WTC11 (cell line): ENCODE measurements around the gene WNT10A. TPM values are rescaled to one million over a fixed set of nuclear protein-coding genes. Genes with fewer than 3 reads are reported as not detected.

Source experiments
- ATAC-seq: fragments of 200-7000 bp; cut with Tn5 transposase; 2 replicates; pipeline ENCODE4 v1.10.0; 2021; ENCODE audit warnings: mild to moderate bottlenecking, moderate library complexity
- CTCF ChIA-PET: fragments of 300-600 bp; sonication (Branson Sonifier 250); formaldehyde crosslinking; loops from one replicate; lab custom pipeline; 2021; ENCODE audit warnings: antibody characterized with exemption; lab: Charles Lee
- POLR2A ChIA-PET: fragments of 350-600 bp; sonication (Branson Sonifier 250); formaldehyde crosslinking; loops from one replicate; lab custom pipeline; 2021; ENCODE audit warnings: antibody characterized with exemption; lab: Charles Lee
- DNase-seq: peaks from one replicate; pipeline ENCODE4 v3.0.0; 2021; ENCODE audit warnings: low spot score
- H3K27ac Mint-ChIP-seq: 2 replicates; pipeline ENCODE4 v1.8.0; 2021; ENCODE audit warnings: mixed read lengths
- H3K27me3 Mint-ChIP-seq: 2 replicates; pipeline ENCODE4 v1.8.0; 2021; ENCODE audit warnings: low read depth, mild to moderate bottlenecking, moderate library complexity, mixed read lengths
- H3K36me3 Mint-ChIP-seq: 2 replicates; pipeline ENCODE4 v1.8.0; 2021; ENCODE audit warnings: mixed read lengths
- H3K4me1 Mint-ChIP-seq: 2 replicates; pipeline ENCODE4 v1.8.0; 2022; ENCODE audit warnings: mixed read lengths
- H3K4me3 Mint-ChIP-seq: 2 replicates; pipeline ENCODE4 v1.8.0; 2021; ENCODE audit warnings: mild to moderate bottlenecking, moderate library complexity, mixed read lengths
- H3K9me3 Mint-ChIP-seq: 2 replicates; pipeline ENCODE4 v1.8.0; 2021; ENCODE audit warnings: mixed read lengths
- CREM ChIP-seq: sonication (generic); formaldehyde crosslinking; IDR thresholded peaks from 2 replicates; pipeline ENCODE4 v1.8.1; 2022; ENCODE audit warnings: mild to moderate bottlenecking, missing genetic modification reagents, moderate library complexity
- ESRRA ChIP-seq: sonication (generic); formaldehyde crosslinking; IDR thresholded peaks from 2 replicates; pipeline ENCODE4 v1.8.1; 2022; ENCODE audit warnings: mild to moderate bottlenecking, missing genetic modification reagents, borderline replicate concordance
- ETV6 ChIP-seq: sonication (generic); formaldehyde crosslinking; IDR thresholded peaks from 2 replicates; pipeline ENCODE4 v1.8.1; 2022; ENCODE audit warnings: mild to moderate bottlenecking, missing genetic modification reagents
- FOXK1 ChIP-seq: sonication (generic); formaldehyde crosslinking; IDR thresholded peaks from 2 replicates; pipeline ENCODE4 v1.8.0; 2022; ENCODE audit warnings: mild to moderate bottlenecking, moderate library complexity, missing genetic modification reagents
- KAT7 ChIP-seq: sonication (generic); formaldehyde crosslinking; IDR thresholded peaks from 2 replicates; pipeline ENCODE4 v1.8.1; 2023; ENCODE audit warnings: missing genetic modification reagents, mild to moderate bottlenecking, borderline replicate concordance
- NFE2L1 ChIP-seq: sonication (generic); formaldehyde crosslinking; IDR thresholded peaks from 2 replicates; pipeline ENCODE4 v1.8.1; 2023; ENCODE audit warnings: missing genetic modification reagents
- NR3C1 ChIP-seq: sonication (generic); formaldehyde crosslinking; conservative IDR thresholded peaks from 2 replicates; pipeline ENCODE4 v1.8.1; 2023; ENCODE audit warnings: low read depth, mild to moderate bottlenecking, missing genetic modification reagents
- OVOL2 ChIP-seq: fragments of 250-450 bp; sonication (Bioruptor Pico); IDR thresholded peaks from 2 replicates; pipeline ENCODE4 v1.9.0; 2021; ENCODE audit warnings: mild to moderate bottlenecking, borderline replicate concordance
- RELA ChIP-seq: sonication (generic); formaldehyde crosslinking; IDR thresholded peaks from 2 replicates; pipeline ENCODE4 v1.8.1; 2022; ENCODE audit warnings: missing genetic modification reagents, mild to moderate bottlenecking, borderline replicate concordance
- RORB ChIP-seq: fragments of 250-450 bp; sonication (Bioruptor Pico); IDR thresholded peaks from 2 replicates; pipeline ENCODE4 v1.9.0; 2021; ENCODE audit warnings: mild to moderate bottlenecking
- SMAD4 ChIP-seq: sonication (generic); formaldehyde crosslinking; IDR thresholded peaks from 2 replicates; pipeline ENCODE4 v1.8.0; 2022; ENCODE audit warnings: mild to moderate bottlenecking, missing genetic modification reagents
- SOX15 ChIP-seq: fragments of 250-450 bp; sonication (Bioruptor Pico); IDR thresholded peaks from 2 replicates; pipeline ENCODE4 v1.9.0; 2021; ENCODE audit warnings: mild to moderate bottlenecking
- TEAD4 ChIP-seq: sonication (generic); formaldehyde crosslinking; IDR thresholded peaks from 2 replicates; pipeline ENCODE4 v1.8.0; 2022; ENCODE audit warnings: mild to moderate bottlenecking, missing genetic modification reagents
- ZNF121 ChIP-seq: sonication (generic); formaldehyde crosslinking; IDR thresholded peaks from 2 replicates; pipeline ENCODE4 v1.8.0; 2023; ENCODE audit warnings: missing genetic modification reagents
- ZNF138 ChIP-seq: sonication (generic); formaldehyde crosslinking; conservative IDR thresholded peaks from 2 replicates; pipeline ENCODE4 v1.8.1; 2022; ENCODE audit warnings: mild to moderate bottlenecking, moderate library complexity, missing genetic modification reagents
- ZNF263 ChIP-seq: sonication (generic); formaldehyde crosslinking; IDR thresholded peaks from 2 replicates; pipeline ENCODE4 v1.8.1; 2022; ENCODE audit warnings: low read depth, mild to moderate bottlenecking, moderate library complexity, missing genetic modification reagents
- ZNF671 ChIP-seq: fragments of 250-450 bp; sonication (Bioruptor Pico); IDR thresholded peaks from 2 replicates; pipeline ENCODE4 v1.8.0; 2021; ENCODE audit warnings: mild to moderate bottlenecking
- total RNA-seq: library from RNA; stranded (reverse); gene quantifications from 3 replicates; pipeline ENCODE4 v1.2.3, GENCODE V29; 2021
- TF ChIP-seq, protein P1 (sequence below): sonication (generic); formaldehyde crosslinking; IDR thresholded peaks from 2 replicates; pipeline ENCODE4 v1.8.1; 2022; ENCODE audit warnings: mild to moderate bottlenecking, moderate library complexity, missing genetic modification reagents
- TF ChIP-seq, protein P2 (sequence below): sonication (generic); formaldehyde crosslinking; IDR thresholded peaks from 2 replicates; pipeline ENCODE4 v1.8.1; 2023; ENCODE audit warnings: mild to moderate bottlenecking, missing genetic modification reagents, moderate library complexity
- TF ChIP-seq, protein P3 (sequence below): sonication (generic); formaldehyde crosslinking; IDR thresholded peaks from 2 replicates; pipeline ENCODE4 v1.8.0; 2023; ENCODE audit warnings: missing genetic modification reagents
- TF ChIP-seq, protein P4 (sequence below): sonication (generic); formaldehyde crosslinking; IDR thresholded peaks from 2 replicates; pipeline ENCODE4 v1.8.1; 2022; ENCODE audit warnings: mild to moderate bottlenecking, missing genetic modification reagents, moderate library complexity, borderline replicate concordance
- TF ChIP-seq, protein P5 (sequence below): sonication (generic); formaldehyde crosslinking; conservative IDR thresholded peaks from 2 replicates; pipeline ENCODE4 v1.8.1; 2022; ENCODE audit warnings: mild to moderate bottlenecking, missing genetic modification reagents
- TF ChIP-seq, protein P6 (sequence below): fragments of 250-450 bp; sonication (Bioruptor Pico); IDR thresholded peaks from 2 replicates; pipeline ENCODE4 v1.9.0; 2021; ENCODE audit warnings: moderate library complexity, mild to moderate bottlenecking, inconsistent platforms, borderline replicate concordance
- TF ChIP-seq, protein P7 (sequence below): sonication (generic); formaldehyde crosslinking; IDR thresholded peaks from 2 replicates; pipeline ENCODE4 v1.8.1; 2023; ENCODE audit warnings: mild to moderate bottlenecking, missing genetic modification reagents

The WNT10A gene
- total RNA-seq, 1 experiment from 2014 or later: not detected

DNA sequence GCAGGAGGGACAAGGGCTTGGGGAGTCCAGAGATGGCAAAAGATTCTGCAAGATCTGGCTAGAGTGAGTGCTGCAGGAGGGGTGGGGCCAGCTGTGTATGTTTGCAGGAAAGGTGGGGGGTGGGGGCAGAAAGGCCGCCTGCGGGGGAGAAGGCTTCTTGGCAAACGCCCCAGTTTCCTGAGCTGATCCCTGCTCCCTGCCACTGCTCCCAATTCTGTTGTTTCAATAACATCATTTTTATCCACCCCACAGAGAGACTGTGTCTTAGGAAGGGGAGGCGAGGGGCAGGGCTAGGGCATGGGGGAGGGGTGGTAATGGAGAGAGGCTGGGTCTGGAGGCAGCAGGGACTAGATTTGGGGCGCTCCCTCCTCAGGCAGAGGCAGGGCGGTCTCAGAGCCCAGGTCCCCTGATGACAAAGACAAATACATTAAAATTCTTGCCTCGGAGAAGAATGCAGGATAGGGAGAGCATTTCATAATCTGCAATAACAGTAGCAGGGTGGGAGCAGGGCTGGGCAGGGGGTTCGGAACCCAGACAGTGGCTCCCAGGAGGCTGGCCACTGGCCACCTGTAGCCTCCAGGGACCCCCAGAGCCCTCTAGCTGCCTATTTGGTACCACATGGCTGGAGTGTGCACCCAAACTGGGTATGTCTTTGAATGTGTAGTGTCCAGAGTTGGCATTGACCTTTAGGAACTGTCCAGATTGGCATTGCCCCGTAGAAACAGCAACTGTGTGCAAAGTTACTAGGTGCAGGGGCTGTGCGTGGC is 23.1 kb upstream of the WNT10A start:
- H3K27ac Mint-ChIP-seq: no peak overlapping the region
- peaks cover 97% of the 10 kb centered on the region for H3K27me3 Mint-ChIP-seq
- peaks cover 62% of the 10 kb centered on the region for H3K4me1 Mint-ChIP-seq
- no peak for ATAC-seq
- H3K4me3 Mint-ChIP-seq: no peak overlapping the region
- TF ChIP-seq CREM: no peak
- TF ChIP-seq SOX15 (CRISPR knock-in tag): no peak
- no peak for TF ChIP-seq ETV6 (CRISPR knock-in tag)
- no peak for TF ChIP-seq ZNF121
- TF ChIP-seq, protein P1, sequence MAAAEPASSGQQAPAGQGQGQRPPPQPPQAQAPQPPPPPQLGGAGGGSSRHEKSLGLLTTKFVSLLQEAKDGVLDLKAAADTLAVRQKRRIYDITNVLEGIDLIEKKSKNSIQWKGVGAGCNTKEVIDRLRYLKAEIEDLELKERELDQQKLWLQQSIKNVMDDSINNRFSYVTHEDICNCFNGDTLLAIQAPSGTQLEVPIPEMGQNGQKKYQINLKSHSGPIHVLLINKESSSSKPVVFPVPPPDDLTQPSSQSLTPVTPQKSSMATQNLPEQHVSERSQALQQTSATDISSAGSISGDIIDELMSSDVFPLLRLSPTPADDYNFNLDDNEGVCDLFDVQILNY: no peak
- TF ChIP-seq, protein P2, sequence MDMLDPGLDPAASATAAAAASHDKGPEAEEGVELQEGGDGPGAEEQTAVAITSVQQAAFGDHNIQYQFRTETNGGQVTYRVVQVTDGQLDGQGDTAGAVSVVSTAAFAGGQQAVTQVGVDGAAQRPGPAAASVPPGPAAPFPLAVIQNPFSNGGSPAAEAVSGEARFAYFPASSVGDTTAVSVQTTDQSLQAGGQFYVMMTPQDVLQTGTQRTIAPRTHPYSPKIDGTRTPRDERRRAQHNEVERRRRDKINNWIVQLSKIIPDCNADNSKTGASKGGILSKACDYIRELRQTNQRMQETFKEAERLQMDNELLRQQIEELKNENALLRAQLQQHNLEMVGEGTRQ (CRISPR knock-in tag): no peak
- TF ChIP-seq, protein P3, sequence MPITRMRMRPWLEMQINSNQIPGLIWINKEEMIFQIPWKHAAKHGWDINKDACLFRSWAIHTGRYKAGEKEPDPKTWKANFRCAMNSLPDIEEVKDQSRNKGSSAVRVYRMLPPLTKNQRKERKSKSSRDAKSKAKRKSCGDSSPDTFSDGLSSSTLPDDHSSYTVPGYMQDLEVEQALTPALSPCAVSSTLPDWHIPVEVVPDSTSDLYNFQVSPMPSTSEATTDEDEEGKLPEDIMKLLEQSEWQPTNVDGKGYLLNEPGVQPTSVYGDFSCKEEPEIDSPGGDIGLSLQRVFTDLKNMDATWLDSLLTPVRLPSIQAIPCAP (CRISPR knock-in tag): no peak
- CTCF ChIA-PET: interaction anchor here (0.7 to 4.8 kb wide), 7 partner anchors 10 to 172 kb away, joined by 3 to 39 read pairs (median 4); no protein-coding TSS in a partner anchor
- no peak for DNase-seq
- H3K9me3 Mint-ChIP-seq: no peaks in the 10 kb centered on the region
- no peaks in the 10 kb centered on the region for H3K36me3 Mint-ChIP-seq
- POLR2A ChIA-PET: interaction anchor here (1.0 kb wide), 1 partner anchor 13 kb away, joined by 3 read pairs; no protein-coding TSS in a partner anchor

DNA sequence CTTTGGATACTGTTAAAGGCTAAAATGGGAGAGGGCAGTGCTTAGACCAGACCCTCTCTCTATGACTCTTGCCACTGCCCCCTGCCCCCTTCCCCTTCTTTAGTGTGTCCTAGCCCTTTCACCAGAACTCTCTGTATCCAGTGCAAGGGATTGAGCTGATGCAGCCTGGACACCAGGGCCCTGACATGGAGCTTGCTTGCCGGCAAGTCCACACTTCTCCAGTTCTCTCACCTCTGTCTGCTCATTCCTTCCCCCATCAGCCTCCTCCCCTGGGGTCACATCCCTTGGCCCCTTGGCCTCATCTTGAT is 22.6 kb upstream of the WNT10A start:
- Mint-ChIP-seq H3K36me3 (no peaks in the 10 kb centered on the region), H3K4me3 (no peak overlapping the region), H3K27ac (no peak overlapping the region), H3K4me1 (peaks cover 60% of the 10 kb centered on the region), H3K27me3 (peaks cover 97% of the 10 kb centered on the region), H3K9me3 (no peaks in the 10 kb centered on the region)
- no peak for DNase-seq
- TF ChIP-seq ZNF138 (CRISPR knock-in tag) (no peak), ESRRA (CRISPR knock-in tag) (no peak), ZNF671 (CRISPR knock-in tag) (no peak), KAT7 (CRISPR knock-in tag) (no peak)
- CTCF ChIA-PET: interaction anchor here (1.0 to 4.8 kb wide), 5 partner anchors 11 to 172 kb away, joined by 3 to 39 read pairs (median 4); no protein-coding TSS in a partner anchor
- ATAC-seq: no peak
- POLR2A ChIA-PET: no interaction called here

DNA sequence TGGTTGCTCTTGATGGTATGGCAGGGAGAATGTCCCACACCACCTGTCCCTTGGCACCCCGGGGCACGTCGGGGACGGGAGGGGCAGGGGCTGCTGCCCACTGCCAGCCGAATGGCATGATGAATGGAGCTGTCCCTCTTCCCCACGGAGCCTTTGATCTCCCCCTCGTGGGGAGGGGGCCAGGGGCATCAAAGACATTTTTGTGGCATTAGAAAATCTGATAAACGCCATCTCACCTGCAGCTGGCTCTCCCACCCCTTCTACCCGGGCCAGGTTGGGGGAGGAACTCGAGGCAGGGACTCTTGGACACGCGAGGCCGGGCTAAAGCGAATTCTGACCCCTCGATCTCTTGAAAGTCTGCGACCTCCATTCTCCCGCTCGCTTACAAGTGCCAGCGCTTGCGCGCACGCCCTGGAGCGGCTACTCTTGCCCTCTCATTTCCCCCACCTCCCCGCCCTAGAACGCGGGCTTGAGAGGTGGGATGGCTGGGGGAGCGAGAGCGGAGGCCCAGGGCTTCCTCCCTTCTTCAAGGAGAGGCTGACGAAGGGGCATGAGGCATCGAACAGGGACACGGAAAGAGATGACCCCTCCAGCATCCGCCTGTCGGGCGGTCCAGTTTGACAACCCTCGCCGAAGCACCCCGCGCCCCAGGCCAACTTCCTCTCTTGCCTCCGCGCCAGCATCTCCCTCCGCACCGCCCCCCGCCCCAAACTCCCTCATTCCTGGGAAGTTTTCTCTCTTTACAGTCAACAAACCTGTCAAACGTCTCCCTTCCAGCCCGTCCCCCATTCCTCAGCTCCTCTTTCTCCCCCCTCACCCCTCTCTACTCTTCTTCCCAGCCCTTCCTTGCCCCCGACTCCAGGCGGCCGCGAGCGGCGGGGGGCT is 21.7 kb upstream of the WNT10A start:
- DNase-seq: peak; percentile 63
- no peak overlapping the region for H3K27ac Mint-ChIP-seq
- ChIA-PET POLR2A (interaction anchor here (0.7 kb wide), 1 partner anchor 39 kb away, joined by 3 read pairs; no protein-coding TSS in a partner anchor), CTCF (interaction anchor here (1.0 to 4.8 kb wide), 6 partner anchors 12 to 171 kb away, joined by 3 to 57 read pairs (median 4); no protein-coding TSS in a partner anchor)
- peaks cover 97% of the 10 kb centered on the region for H3K27me3 Mint-ChIP-seq
- no peaks in the 10 kb centered on the region for H3K36me3 Mint-ChIP-seq
- H3K4me1 Mint-ChIP-seq: peaks cover 54% of the 10 kb centered on the region
- peak overlapping the region; percentile 68 for H3K4me3 Mint-ChIP-seq
- H3K9me3 Mint-ChIP-seq: no peaks in the 10 kb centered on the region
- ATAC-seq: no peak
- TF ChIP-seq SMAD4 (CRISPR knock-in tag) (no peak), TEAD4 (no peak), CREM (no peak), RORB (CRISPR knock-in tag) (no peak), NR3C1 (CRISPR knock-in tag) (no peak), ZNF138 (CRISPR knock-in tag) (no peak), OVOL2 (CRISPR knock-in tag) (no peak), ZNF263 (CRISPR knock-in tag) (no peak), ETV6 (CRISPR knock-in tag) (no peak), RELA (CRISPR knock-in tag) (no peak), NFE2L1 (CRISPR knock-in tag) (no peak), FOXK1 (CRISPR knock-in tag) (no peak)
- TF ChIP-seq, protein P4, sequence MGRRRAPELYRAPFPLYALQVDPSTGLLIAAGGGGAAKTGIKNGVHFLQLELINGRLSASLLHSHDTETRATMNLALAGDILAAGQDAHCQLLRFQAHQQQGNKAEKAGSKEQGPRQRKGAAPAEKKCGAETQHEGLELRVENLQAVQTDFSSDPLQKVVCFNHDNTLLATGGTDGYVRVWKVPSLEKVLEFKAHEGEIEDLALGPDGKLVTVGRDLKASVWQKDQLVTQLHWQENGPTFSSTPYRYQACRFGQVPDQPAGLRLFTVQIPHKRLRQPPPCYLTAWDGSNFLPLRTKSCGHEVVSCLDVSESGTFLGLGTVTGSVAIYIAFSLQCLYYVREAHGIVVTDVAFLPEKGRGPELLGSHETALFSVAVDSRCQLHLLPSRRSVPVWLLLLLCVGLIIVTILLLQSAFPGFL (CRISPR knock-in tag): no peak
- TF ChIP-seq, protein P5, sequence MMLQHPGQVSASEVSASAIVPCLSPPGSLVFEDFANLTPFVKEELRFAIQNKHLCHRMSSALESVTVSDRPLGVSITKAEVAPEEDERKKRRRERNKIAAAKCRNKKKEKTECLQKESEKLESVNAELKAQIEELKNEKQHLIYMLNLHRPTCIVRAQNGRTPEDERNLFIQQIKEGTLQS (CRISPR knock-in tag): no peak
- TF ChIP-seq, protein P6, sequence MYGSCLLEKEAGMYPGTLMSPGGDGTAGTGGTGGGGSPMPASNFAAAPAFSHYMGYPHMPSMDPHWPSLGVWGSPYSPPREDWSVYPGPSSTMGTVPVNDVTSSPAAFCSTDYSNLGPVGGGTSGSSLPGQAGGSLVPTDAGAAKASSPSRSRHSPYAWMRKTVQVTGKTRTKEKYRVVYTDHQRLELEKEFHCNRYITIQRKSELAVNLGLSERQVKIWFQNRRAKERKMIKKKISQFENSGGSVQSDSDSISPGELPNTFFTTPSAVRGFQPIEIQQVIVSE (CRISPR knock-in tag): no peak
- TF ChIP-seq, protein P7, sequence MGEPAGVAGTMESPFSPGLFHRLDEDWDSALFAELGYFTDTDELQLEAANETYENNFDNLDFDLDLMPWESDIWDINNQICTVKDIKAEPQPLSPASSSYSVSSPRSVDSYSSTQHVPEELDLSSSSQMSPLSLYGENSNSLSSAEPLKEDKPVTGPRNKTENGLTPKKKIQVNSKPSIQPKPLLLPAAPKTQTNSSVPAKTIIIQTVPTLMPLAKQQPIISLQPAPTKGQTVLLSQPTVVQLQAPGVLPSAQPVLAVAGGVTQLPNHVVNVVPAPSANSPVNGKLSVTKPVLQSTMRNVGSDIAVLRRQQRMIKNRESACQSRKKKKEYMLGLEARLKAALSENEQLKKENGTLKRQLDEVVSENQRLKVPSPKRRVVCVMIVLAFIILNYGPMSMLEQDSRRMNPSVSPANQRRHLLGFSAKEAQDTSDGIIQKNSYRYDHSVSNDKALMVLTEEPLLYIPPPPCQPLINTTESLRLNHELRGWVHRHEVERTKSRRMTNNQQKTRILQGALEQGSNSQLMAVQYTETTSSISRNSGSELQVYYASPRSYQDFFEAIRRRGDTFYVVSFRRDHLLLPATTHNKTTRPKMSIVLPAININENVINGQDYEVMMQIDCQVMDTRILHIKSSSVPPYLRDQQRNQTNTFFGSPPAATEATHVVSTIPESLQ: no peak
